GM19025 (cell line): ENCODE data around the gene CYP2F1.
"Not testable (repeated sequence)": the region's sequence is repeated elsewhere in the genome, so short reads cannot be mapped to it uniquely, and the experiment has no call there.

Source experiments
- ATAC-seq: cut with Tn5 transposase; IDR thresholded peaks from one replicate; pipeline ENCODE4 v1.9.1; 2021; ENCODE audit warnings: mild to moderate bottlenecking, low read depth, moderate library complexity; ENCODE audit not compliant: unreplicated experiment

CYP2F1 gene

GRCh38 chr19:41114132-41114531 is at the start of gene CYP2F1:
Gene CYP2F1 (plus strand): TSS chr19:41114432. CDS start chr19:41116189, 1,757 bp downstream.
- no peak for ATAC-seq

- no peak for ATAC-seq
Measured at GRCh38 chr19:41064974-41065569, 49.2 kb upstream of the CYP2F1 start.

DNA sequence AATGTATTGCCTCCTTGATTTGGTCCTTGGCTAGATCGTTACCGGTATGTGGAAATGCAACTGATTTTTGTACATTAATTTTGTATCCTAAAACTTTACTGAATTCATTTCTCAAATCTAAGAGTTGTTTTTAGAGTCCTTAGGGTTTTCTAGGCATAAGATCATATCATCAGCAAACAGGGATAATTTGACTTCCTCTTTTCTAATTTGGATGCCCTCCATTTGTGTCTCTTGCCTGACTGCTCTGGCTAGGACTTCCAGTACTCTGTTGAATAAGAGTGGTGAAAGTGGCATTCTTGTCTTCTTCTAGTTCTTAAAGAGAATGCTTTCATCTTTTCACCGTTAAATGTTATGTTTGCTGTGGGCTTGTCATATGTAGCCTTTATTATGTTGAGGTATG is 37.9 kb upstream of the CYP2F1 start:
- no peak for ATAC-seq

- ATAC-seq, result no peak
Measured at GRCh38 chr19:41083516-41083915, 30.7 kb upstream of the CYP2F1 start.

GRCh38 chr19:41085748-41086415 is 28.4 kb upstream of the CYP2F1 start:
- no peak for ATAC-seq

- no peak for ATAC-seq
Measured at GRCh38 chr19:41088151-41088550, 26.1 kb upstream of the CYP2F1 start, which contains the start of gene CYP2A13. Gene CYP2A13 (plus strand): TSS chr19:41088451. CDS start chr19:41088472, 21 bp downstream.

GRCh38 chr19:41089959-41090358 is 24.3 kb upstream of the CYP2F1 start:
- no peak for ATAC-seq

- no peak for ATAC-seq
Measured at GRCh38 chr19:41095703-41096102, 18.5 kb upstream of the CYP2F1 start.

- no peak for ATAC-seq
Measured at GRCh38 chr19:41096353-41096752, 17.9 kb upstream of the CYP2F1 start.

- ATAC-seq, result no peak
Measured at GRCh38 chr19:41097302-41097701, 16.9 kb upstream of the CYP2F1 start.

DNA sequence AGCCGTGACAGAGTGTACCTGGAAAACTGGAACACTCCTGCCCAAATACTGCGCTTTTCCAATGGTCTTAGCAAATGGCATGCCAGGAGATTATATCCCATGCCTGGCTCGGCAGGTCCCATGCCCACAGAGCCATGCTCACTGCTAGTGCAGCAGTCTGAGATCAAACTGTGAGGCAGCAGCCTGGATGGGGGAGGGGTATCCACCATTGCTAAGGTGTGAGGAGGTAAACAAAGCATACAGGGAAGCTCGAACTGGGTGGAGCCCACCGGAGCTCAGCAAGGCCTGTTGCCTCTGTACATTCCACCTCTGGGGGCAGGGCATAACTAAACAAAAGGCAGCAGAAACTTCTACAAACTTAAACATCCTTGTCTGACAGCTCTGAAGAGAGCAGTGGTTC is 15.5 kb upstream of the CYP2F1 start:
- no peak for ATAC-seq

GRCh38 chr19:41102210-41102609 is 12.0 kb upstream of the CYP2F1 start:
- not testable (repeated sequence) for ATAC-seq

- no peak for ATAC-seq
Measured at GRCh38 chr19:41106177-41106576, 8.1 kb upstream of the CYP2F1 start.

DNA sequence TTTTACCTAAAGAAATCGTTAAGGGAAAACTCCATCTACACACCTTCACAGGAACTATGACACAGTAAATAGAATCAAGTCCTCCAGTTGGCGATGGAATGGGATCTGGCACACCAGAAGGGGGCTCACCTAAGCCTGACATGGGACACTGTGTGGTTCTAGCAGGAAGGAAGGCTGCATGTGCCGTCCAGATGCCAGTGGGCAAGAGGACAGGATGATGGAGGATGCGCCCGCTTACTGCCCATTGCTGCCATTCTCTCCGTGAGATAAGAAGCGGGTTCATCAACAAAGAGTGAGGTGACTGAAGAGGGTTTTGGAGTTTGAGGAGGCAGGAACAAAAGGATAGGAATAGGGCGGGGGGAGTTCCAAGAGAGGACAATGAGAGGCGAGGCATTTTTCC is 2.9 kb upstream of the CYP2F1 start:
- ATAC-seq, result no peak

DNA sequence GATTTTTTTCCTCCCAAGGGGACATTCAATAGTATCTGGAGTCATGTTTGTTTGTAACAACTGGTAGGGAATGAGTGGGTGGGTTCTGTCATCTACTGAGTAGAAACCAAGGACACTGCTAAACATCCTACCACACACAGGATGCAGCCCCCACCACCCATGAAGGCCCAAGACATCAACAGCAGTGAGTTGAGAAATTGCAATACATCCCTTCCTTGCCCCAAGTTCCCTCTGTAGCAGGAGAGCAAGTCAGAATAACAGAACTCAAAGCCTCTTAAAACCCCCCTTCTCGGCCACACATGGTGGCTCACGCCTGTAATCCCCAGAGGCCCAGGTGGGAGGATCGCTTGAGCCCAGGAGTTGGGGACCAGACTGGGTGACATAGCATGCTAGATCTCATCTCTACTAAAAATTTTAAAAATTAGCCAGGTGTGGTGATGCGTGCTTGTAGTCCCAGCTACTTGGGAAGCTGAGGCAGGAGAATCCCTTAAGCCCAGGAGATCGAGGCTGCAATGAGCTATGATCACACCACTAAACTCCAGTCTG is 2.4 kb upstream of the CYP2F1 start:
- no peak for ATAC-seq

DNA sequence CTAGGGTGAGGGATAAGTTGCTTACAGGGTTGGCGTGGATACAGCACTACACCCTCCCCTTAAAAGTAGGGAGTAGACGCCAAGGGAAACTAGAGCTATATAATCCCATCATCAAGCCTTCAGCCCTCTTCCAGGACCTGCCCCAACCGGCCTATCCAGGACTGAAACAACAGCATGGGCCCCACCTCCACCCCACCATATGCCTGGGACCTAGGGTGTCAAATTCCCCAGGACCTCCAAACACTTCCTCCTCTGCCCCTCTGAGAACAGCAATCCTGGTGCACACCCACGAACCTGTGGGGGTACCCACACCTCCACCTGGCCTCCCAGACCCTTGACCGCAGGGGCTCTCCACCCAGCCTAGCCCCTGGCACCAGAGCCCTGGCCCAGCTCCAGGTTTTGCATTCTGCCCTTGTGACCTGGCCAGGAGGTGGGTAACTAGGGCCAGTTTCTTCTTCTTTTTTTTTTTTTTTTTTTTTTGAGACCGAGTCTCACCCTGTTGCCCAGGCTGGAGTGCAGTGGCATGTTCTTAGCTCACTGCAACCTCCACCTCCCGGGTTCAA is 1.4 kb upstream of the CYP2F1 start:
- ATAC-seq, result no peak

GRCh38 chr19:41116261-41116660 is 2.0 kb downstream of the CYP2F1 start:
- no peak for ATAC-seq

GRCh38 chr19:41120929-41121911 is 7.0 kb downstream of the CYP2F1 start:
- not testable (repeated sequence) for ATAC-seq

- not testable (repeated sequence) for ATAC-seq
Measured at GRCh38 chr19:41122846-41123245, 8.6 kb downstream of the CYP2F1 start.

- no peak for ATAC-seq
Measured at GRCh38 chr19:41123716-41124294, 9.6 kb downstream of the CYP2F1 start.
